ENCODE results near the gene RNF43.
A peak's percentile ranks its signal among the peaks of the same experiment; 100 is the strongest.
"Not testable (repeated sequence)": the region's sequence is repeated elsewhere in the genome, so short reads cannot be mapped to it uniquely, and the experiment has no call there.

The RNF43 gene

DNA sequence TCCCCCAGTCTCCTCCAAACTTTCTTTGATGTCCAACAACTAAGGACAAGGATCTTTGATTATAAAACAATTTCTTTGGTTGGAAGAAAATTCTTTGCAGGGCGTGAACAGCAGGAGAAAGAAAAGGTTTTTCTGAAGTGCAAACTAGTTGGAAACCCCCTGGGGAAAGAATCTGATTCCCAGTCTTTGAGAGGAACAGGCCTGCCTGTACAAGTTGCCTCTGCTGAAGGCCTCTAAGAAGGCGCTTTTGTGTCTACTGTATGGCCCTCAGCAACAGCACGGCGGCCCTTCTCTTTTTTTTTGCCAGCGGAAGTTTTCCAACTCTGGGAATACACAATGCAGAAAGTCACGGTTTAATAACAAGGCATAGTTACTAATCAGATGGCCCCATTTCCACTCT is 14.0 kb downstream of the RNF43 start:
- peak; percentile 13 for DNase-seq

DNA sequence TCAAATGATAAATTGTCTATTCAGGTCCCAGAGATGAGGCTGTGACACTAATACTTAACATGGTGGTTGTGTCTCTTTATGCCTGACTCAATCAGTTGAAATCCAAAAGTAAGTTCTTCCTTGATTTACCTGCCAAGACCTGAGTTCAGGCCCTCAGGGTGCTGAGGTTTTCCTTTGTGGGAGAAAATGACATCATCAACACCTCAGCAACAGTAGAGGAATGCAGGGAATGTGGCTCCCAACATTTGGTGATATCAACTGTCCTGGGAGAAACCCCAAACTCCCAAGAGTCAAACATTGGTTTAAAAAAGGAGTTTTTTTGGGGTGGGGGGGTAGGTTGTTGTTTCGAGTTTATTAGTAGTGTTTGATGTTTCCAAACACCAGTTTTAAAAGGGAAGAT is 14.7 kb downstream of the RNF43 start:
- no peak for DNase-seq

DNA sequence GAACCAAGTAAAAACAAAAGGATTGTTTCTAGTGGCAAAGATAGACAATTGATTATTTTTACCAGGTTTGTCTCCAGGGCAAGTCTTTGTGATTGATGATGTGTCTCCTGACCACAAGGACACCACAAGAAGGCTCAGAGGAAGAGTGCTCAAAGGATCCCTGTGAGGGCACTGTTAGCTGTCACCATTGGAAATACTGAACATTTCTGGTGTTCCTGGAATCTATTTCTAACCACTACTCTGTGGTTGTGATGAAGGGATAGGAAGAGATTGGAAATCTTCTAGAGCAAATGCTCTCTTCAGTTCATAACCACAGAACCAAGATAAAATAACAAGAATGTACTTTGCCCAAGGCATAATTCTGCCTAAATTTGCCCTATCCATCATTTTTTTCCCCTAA is 15.3 kb downstream of the RNF43 start:
- DNase-seq: no peak

- peak; percentile 93 for DNase-seq
Measured at GRCh38 chr17:58401287-58401686, 16.0 kb downstream of the RNF43 start.

- DNase-seq: no peak
Measured at GRCh38 chr17:58400826-58401225, 16.5 kb downstream of the RNF43 start.

GRCh38 chr17:58399974-58400373 is 17.4 kb downstream of the RNF43 start:
- no peak for DNase-seq

DNA sequence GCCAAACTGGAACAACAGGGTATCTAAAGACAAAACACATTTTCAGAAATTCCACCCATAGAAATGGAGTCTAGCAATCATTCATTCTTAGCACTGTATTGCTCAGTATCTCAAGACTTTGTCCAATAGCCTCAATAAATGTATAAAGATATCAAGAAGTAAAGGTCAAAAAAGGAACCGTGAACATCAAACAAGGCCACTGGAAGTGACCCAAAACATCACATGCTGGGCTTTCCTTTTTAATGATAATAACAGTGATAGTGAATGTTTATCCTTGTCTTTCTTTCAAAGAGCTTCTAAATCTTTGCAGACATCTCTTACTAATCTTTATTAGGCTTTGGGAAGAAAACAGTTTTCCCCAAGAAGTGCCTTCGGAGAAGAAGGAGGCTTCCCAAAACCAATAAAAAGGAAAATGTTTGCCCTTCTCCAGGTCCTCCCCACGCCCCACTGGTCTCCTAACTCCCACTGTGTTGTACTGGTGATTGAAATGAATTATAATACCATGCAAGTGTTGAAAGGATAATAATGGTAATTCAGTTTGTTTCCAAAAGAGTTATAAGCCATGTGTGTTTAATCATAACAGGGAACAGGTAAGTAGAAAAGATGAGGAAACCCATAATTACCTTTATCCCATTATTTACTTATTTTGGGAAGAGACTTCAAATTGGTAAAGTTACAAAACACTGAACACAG is 18.6 kb downstream of the RNF43 start:
- no peak for DNase-seq

DNA sequence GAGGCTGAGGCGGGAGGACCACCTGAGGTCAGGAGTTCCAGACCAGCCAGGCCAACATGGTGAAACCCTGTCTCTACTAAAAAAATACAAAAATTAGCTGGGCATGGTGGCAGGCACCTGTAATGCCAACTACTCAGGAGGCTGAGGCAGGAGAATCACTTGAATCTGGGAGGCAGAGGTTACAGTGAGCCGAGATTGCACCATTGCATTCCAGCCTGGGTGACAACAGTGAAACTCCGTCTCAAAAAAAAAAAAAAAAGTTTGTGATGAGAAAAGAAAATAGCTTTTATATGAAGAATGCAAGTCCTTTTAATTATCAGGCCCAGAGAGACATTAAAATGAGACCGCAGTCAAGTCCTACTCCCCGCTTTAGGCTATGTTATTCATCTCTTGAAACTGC is 19.9 kb downstream of the RNF43 start:
- not testable (repeated sequence) for DNase-seq

DNA sequence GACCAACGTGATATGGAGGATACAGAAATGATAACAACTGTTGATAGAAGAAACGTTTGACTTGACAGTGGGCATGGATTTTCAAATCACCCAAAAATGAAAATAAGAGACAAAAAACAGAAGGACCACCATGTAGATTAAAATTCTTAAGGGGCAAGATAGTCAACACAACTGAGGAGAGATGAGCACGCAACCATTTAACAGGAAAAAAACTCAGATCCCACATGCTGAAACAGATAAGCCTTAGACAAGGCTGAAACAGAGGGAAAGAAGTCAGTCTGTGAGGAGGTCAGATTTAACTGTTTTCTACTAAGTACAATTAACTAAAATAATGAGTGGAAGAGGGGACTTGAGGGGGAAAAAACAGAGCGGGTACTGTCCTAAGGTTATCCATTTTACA is 21.2 kb downstream of the RNF43 start:
- DNase-seq: no peak

DNA sequence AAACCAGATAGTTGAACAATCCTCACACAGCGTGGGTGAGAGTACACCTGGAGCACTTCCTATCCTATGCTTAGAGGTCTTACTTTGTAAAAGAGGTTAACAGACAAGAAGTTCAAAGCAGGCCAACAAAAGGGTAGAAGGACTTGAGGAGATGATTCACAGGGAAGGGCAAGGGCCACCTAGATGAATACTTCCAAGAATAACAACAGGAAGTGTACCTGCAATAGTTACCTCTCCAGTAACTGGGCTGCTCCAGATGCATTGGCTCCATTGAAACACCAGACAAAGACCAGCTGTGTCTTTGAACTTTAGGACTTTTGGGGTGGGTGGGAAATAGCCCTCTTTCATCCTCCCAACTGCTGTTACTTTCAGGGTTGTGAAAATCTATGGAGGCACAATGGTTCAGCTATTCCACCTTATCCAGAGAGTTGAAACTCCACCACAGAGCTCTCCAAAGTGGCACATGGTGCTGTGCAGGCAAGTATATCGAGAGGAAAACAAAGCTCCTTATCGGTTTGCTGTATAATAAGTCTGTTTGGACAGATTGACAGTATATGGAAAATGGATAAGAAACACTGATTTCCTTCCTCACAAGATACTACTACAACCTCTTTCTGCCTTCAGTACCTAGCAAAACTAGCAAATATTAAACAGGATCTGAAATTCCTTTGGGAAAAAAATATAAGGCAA is 22.7 kb downstream of the RNF43 start:
- DNase-seq: no peak

DNA sequence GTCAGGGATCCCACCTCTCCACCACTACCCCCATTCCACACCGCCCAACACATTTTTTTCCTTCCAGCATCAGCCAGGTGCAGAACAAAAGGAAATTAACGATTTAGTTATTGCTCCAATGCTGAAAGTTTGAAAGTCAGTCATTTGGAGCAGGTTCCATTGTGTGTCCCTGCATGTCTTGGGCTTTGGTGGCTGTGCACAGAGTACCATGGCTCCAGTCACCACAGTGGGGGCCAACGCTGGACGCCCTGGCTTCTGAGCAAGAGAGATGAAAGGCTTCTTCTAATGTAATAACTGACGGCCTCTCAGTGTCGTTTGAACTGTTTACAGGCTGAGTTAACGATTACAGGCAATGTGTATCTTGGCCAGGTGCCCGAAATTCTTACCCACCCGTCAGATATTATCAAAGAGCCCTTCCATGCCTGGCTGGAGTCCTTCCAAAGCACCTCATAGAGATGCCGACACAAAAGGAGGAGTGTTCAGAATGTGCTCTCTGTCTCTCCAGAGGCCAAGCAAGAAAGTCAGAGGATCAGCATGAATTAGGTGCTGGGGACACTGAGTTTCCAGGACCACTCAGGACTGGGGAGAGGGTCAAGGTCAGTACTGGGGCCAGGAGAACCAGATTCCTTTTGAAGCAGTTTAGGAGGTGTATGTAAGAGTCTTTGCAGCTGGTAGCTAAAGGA is 25.9 kb downstream of the RNF43 start:
- DNase-seq: peak; percentile 98

DNA sequence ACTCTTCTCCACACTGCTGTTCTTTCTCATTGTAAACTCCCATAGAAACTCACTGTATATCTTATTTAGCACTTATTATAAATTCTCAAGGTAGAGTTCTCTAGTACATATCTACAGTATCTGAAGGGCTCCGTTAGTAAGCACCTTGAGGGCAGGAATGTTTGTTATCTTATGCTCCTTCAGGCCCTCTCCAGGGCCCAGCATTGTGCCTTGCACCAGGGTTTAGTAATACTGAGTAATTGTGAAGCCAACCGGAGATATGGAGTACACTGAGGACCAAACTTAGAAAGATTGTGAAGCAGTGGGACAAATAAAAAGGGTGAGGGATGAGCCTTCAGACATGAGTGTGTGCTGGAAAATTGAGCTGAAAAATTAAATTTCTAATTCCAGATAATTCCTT is 26.4 kb downstream of the RNF43 start:
- DNase-seq: no peak

DNA sequence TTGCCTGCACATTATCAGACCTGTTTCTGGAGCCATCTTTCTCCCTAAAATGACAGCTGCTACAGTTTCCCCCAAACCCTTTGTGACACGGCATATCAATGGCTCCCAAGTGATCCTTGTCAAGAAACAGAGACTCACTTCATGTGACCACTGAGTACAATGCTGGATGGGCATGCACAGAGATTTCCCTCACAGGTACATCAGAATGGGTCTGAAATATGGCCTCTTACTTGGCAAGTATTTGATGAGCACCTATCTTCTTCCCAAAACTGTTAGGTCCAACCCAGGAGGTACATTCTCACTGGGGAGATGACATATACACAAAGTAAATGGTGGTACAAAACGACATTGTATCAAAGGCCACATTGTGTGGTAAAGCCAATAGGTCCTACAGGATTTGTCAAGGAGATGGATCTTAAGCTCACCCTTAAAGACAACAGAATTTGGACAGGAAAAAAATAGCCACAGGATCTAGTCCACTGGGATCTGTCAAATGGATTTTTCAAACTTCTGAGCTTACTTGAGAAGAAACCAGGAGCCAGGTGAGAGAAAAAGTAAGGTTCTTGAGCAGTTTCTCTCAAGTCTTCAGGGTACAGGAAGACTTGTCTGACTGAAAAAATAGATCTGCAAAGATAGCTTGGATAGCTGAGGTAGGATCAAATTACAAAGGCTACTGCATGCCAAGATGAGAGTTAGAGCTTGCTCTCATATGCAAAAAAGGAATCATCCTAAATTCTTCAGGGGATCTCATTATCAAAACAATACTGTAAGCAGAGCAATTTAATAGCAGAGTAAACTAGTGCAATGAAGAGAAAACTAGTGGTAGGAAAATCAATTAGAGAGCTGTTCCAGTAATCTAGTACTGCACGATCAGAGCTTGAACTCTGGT is 28.8 kb downstream of the RNF43 start:
- DNase-seq: no peak

DNA sequence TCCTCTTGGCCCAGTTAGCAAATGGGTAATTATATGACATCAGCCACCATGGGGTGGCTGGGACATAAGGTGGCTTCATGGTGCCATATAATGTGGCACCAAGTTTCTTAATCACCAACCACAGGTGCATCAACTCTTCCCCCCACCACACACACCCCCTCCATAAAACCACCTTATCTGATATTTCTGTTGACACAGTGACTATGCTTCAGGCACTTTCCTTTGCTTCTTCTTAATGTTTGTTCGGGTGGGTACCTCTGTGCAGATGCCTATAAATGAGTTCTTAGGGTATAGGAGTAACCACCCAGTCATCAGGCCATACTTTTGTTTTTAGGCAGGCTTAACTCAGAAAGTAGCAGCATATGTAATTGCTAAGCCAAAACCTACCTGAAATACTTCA is 29.5 kb downstream of the RNF43 start:
- DNase-seq: no peak

DNA sequence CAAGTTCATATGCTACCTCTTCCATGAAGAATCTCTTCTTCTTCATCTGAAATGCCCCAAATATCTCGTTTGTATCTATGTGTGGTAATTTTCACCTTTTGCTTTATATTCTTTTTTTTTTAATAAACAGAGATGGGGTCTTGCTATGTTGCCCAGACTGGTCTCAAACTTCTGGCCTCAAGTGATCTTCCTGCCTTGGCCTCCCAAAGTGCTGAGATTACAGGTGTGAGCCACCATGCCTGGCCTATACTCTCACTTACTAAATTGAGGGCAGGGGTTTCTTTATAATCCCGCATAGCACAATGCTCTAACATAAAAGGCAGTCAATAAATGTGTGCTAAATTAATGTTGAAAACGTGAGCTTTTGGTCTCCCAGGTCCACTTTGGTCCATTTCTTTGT is 30.6 kb downstream of the RNF43 start:
- no peak for DNase-seq

DNA sequence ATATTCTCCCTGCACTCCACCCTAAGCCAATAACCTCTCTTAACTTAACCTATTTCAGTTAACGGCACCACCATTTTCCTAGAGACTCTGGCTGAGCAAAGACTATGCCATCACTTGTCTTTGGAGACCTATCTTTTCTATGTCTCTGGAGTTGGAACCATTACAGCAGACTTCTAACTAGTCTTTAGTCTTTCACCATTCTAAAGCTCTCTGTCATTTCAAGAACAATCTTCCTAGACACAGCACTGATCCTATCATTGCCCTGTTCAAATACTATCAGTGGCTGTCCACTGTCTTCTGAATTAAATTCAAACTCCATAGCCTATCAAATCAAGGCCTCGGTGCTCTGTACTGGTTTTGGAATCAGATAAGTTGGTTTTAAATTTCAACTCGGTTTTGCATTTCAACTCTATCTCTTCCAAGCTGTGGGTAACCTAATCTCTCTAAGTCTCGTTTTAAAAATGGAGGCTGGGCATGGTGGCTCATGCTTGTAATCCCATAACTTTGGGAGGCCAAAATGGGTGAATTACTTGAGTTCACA is 31.9 kb downstream of the RNF43 start:
- DNase-seq: no peak

DNA sequence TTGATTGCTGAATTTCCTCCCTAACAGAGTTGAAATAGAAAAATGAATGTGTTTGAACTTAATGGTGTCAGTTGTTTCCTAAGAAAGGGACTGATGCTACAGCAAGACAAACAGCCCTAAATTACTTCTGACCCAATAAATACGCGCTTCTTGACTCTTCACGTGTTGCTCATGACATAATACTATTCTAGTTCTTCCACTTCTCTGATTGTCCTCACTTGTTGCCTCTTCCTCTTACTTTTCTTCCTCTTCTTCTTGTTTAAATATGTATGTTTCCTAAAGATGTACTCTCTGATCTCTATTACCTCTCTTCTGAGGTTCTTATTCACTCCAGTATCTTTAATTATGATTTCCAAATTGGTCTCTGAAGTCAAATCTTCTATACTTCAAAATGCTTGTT is 32.4 kb downstream of the RNF43 start:
- DNase-seq: no peak

DNA sequence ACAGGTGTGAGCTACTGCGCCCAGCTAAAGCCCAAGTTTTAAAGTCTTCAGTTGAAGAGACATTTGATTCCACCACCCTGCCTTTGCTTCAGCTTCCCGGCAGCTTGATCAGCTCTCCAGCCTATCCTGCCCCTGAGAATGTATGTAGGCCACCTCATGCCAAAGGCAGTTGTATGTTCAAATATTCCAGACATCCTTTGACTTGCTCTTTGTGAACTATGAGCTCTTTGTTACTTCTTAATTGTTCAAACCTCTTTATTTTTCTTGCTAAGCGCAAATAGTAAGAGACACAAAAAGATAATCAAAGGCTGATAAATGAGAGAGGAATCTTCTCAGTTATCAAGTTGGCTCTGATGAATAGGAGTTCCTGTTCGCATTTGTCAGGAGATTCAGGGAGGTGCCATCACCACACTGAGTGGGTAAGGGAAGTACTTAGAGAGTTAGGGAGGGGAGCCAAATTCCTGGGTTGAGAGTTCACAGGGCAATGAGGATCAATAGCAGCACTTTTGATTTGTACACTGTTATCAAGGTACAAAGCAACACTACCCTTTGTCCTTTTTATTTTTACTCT is 33.4 kb downstream of the RNF43 start:
- DNase-seq: no peak

DNA sequence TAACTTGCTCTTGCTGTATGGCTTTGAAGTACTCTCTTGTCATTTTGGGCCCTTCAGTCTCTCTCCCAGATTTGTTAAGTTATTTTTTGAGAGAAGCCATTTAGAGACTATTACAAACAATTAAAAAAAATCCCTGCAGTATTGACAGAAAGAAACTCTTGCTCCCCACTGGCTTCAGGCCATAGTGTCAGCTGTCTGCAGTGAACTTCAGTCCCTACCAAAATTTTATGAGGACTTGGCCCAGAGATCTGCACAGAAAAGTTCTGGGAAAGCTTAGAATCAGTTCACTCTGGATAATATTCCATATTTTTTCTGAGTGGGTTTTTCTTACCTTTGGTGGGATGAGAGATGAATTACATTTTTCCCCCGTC is 34.5 kb downstream of the RNF43 start:
- no peak for DNase-seq

- no peak for DNase-seq
Measured at GRCh38 chr17:58382108-58382871, 35.0 kb downstream of the RNF43 start.

DNA sequence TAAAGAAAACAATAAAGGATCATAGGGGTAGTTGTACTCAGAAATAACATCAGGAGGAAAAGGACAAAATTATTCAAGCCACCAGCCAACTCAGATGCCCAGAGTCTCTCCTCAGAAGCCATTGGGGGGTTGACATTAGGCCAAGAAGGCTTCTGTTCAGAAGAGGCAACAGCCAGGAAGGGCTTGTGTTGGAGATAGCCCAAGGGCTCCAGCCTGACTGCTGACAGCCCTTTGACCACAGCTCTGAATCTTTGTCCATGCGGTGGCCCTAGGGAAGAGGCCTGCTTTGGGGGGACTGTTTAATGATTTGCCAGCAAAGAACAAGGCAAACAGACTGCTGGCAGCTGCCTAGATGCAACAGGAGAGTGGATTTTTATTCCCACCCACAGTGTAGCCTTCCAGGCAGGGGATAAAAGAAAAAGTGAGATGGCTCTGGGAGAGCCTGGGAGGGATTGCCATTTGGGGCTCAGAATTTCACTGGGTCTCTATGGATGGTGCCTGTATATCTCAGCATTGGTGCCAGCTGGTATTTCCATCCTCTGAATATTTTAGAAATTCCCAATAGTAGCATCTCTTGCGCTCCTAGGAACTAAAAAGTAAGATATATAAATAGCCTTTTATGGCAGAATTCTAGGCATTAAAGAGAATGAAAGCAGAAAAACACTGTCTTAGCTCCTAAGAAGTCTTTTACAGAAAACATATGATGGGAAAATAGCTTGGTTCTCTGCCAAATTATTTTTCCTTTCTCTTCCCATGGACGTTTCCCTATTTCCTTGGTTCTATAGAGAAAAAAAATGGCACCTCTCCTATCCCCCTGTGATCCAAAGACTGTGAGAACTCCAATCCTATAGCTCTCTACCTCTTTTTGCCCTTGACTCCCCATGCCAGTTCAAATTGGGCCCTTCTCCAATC is 36.0 kb downstream of the RNF43 start:
- no peak for DNase-seq
